ENCODE data around the gene RHOBTB1. TPM values are rescaled to one million over a fixed set of nuclear protein-coding genes. Genes with fewer than 3 reads are reported as not detected.
"Not testable (repeated sequence)": the region's sequence is repeated elsewhere in the genome, so short reads cannot be mapped to it uniquely, and the experiment has no call there.

RHOBTB1 gene
- total RNA-seq, 1 experiment from 2014 or later = 12.4 TPM

GRCh38 chr10:60906825-60907224 lies 37.2 kb downstream of the RHOBTB1 start:
- DNase-seq (ENCODE audit: low read depth) = not testable (repeated sequence)

- DNase-seq (ENCODE audit: low read depth) = peak; percentile 13
Observed at GRCh38 chr10:60906411-60906810, 37.6 kb downstream of the RHOBTB1 start.

GRCh38 chr10:60905580-60905979 lies 38.4 kb downstream of the RHOBTB1 start:
- DNase-seq (ENCODE audit: low read depth) = no peak

GRCh38 chr10:60903096-60903495 lies 40.9 kb downstream of the RHOBTB1 start:
- no peak for DNase-seq (ENCODE audit: low read depth)

- no peak for DNase-seq (ENCODE audit: low read depth)
Observed at GRCh38 chr10:60901561-60902235, 42.3 kb downstream of the RHOBTB1 start.

GRCh38 chr10:60899266-60899665 lies 44.7 kb downstream of the RHOBTB1 start:
- no peak for DNase-seq (ENCODE audit: low read depth)

- no peak for DNase-seq (ENCODE audit: low read depth)
Observed at GRCh38 chr10:60898321-60898720, 45.7 kb downstream of the RHOBTB1 start.

- DNase-seq (ENCODE audit: low read depth) = no peak
Observed at GRCh38 chr10:60896810-60897209, 47.2 kb downstream of the RHOBTB1 start.

GRCh38 chr10:60896033-60896432 lies 48.0 kb downstream of the RHOBTB1 start:
- DNase-seq (ENCODE audit: low read depth) = no peak

GRCh38 chr10:60894786-60895185 lies 49.2 kb downstream of the RHOBTB1 start:
- DNase-seq (ENCODE audit: low read depth) = no peak

- DNase-seq (ENCODE audit: low read depth) = no peak
Observed at GRCh38 chr10:60893231-60893630, 50.8 kb downstream of the RHOBTB1 start.

GRCh38 chr10:60892571-60892970 lies 51.4 kb downstream of the RHOBTB1 start:
- no peak for DNase-seq (ENCODE audit: low read depth)

- no peak for DNase-seq (ENCODE audit: low read depth)
Observed at GRCh38 chr10:60890811-60891210, 53.2 kb downstream of the RHOBTB1 start.

- DNase-seq (ENCODE audit: low read depth) = peak; percentile 19
Observed at GRCh38 chr10:60883187-60883586, 60.8 kb downstream of the RHOBTB1 start.

- no peak for DNase-seq (ENCODE audit: low read depth)
Observed at GRCh38 chr10:60878224-60878623, 65.8 kb downstream of the RHOBTB1 start.

- no peak for DNase-seq (ENCODE audit: low read depth)
Observed at GRCh38 chr10:60877777-60878120, 66.2 kb downstream of the RHOBTB1 start.

- DNase-seq (ENCODE audit: low read depth) = no peak
Observed at GRCh38 chr10:60877061-60877776, 66.8 kb downstream of the RHOBTB1 start.

GRCh38 chr10:60873758-60874157 lies 70.2 kb downstream of the RHOBTB1 start:
- no peak for DNase-seq (ENCODE audit: low read depth)

GRCh38 chr10:60872451-60872850 lies 71.5 kb downstream of the RHOBTB1 start:
- DNase-seq (ENCODE audit: low read depth) = no peak

- DNase-seq (ENCODE audit: low read depth) = no peak
Observed at GRCh38 chr10:60871215-60871614, 72.8 kb downstream of the RHOBTB1 start.

GRCh38 chr10:60870803-60871202 lies 73.2 kb downstream of the RHOBTB1 start:
- DNase-seq (ENCODE audit: low read depth) = no peak

GRCh38 chr10:60870416-60870728 lies 73.6 kb downstream of the RHOBTB1 start:
- DNase-seq (ENCODE audit: low read depth) = no peak

- no peak for DNase-seq (ENCODE audit: low read depth)
Observed at GRCh38 chr10:60869652-60870415, 74.2 kb downstream of the RHOBTB1 start.
